ENCODE data around the gene GJB2. TPM values are rescaled to one million over a fixed set of nuclear protein-coding genes. Genes with fewer than 3 reads are reported as not detected.
A peak's percentile ranks its signal among the peaks of the same experiment; 100 is the strongest.

Gene GJB2
- polyA plus RNA-seq, 1 donor: 0.51 TPM

- no peak for DNase-seq (ENCODE audit: low read depth)
Observed at GRCh38 chr13:20192158-20192835, 441 bp downstream of the GJB2 start.

- DNase-seq (ENCODE audit: low read depth): no peak
Observed at GRCh38 chr13:20191311-20192157, 1.2 kb downstream of the GJB2 start.

- no peak for DNase-seq (ENCODE audit: low read depth)
Observed at GRCh38 chr13:20190481-20191310, 2.0 kb downstream of the GJB2 start.

GRCh38 chr13:20190076-20190475 is 2.7 kb downstream of the GJB2 start:
- DNase-seq (ENCODE audit: low read depth): no peak

- DNase-seq (ENCODE audit: low read depth): no peak
Observed at GRCh38 chr13:20188667-20189553, 3.8 kb downstream of the GJB2 start.

- DNase-seq (ENCODE audit: low read depth): no peak
Observed at GRCh38 chr13:20186771-20187170, 6.0 kb downstream of the GJB2 start.

- no peak for DNase-seq (ENCODE audit: low read depth)
Observed at GRCh38 chr13:20185366-20186056, 7.2 kb downstream of the GJB2 start.

- DNase-seq (ENCODE audit: low read depth): peak; percentile 51
Observed at GRCh38 chr13:20182231-20182846, 10.4 kb downstream of the GJB2 start.

- no peak for DNase-seq (ENCODE audit: low read depth)
Observed at GRCh38 chr13:20181188-20181587, 11.6 kb downstream of the GJB2 start.

GRCh38 chr13:20178156-20178555 is 14.6 kb downstream of the GJB2 start:
- no peak for DNase-seq (ENCODE audit: low read depth)

GRCh38 chr13:20177049-20177831 is 15.5 kb downstream of the GJB2 start:
- DNase-seq (ENCODE audit: low read depth): no peak

- DNase-seq (ENCODE audit: low read depth): no peak
Observed at GRCh38 chr13:20175907-20176652, 16.7 kb downstream of the GJB2 start.

GRCh38 chr13:20175406-20175794 is 17.3 kb downstream of the GJB2 start:
- DNase-seq (ENCODE audit: low read depth): no peak

- no peak for DNase-seq (ENCODE audit: low read depth)
Observed at GRCh38 chr13:20174656-20175405, 17.9 kb downstream of the GJB2 start.

- DNase-seq (ENCODE audit: low read depth): no peak
Observed at GRCh38 chr13:20173116-20173746, 19.5 kb downstream of the GJB2 start.

- DNase-seq (ENCODE audit: low read depth): no peak
Observed at GRCh38 chr13:20171364-20171763, 21.4 kb downstream of the GJB2 start.

GRCh38 chr13:20170921-20171320 is 21.8 kb downstream of the GJB2 start:
- DNase-seq (ENCODE audit: low read depth): no peak

All from forelimb muscle (tissue), 1 donor.